Large intestine (tissue), 12 donors: ENCODE measurements around the gene MGAT4C. TPM values are rescaled to one million over a fixed set of nuclear protein-coding genes. Genes with fewer than 3 reads are reported as not detected.
"Not testable (repeated sequence)": the region's sequence is repeated elsewhere in the genome, so short reads cannot be mapped to it uniquely, and the experiment has no call there.

Experiments
- DNase-seq, 2 donors: peaks; one replicate each; pipeline versions ENCODE4 v3.0.0 to v3.0.0-alpha.2; 2013
- H3K27ac ChIP-seq: one replicate; pipeline ENCODE4 v1.5.1; 2013; ENCODE audit warnings: low read length
- H3K27me3 ChIP-seq: 2 replicates; pipeline ENCODE4 v1.6.1; 2013; ENCODE audit warnings: low read length; ENCODE audit not compliant: control insufficient read depth, insufficient read depth
- H3K36me3 ChIP-seq: 2 replicates; pipeline ENCODE4 v1.6.1; 2013; ENCODE audit warnings: low read length; ENCODE audit not compliant: control insufficient read depth, insufficient read depth
- H3K4me1 ChIP-seq: one replicate; pipeline ENCODE4 v1.6.1; 2013; ENCODE audit warnings: low read length; ENCODE audit not compliant: control insufficient read depth, insufficient read depth
- H3K4me3 ChIP-seq: one replicate; pipeline ENCODE4 v1.5.1; 2013; ENCODE audit warnings: low read length
- H3K9me3 ChIP-seq: one replicate; pipeline ENCODE4 v1.6.1; 2013; ENCODE audit warnings: mild to moderate bottlenecking, low read depth, low read length, moderate library complexity; ENCODE audit not compliant: control insufficient read depth
- WGBS: methylation state at CpG from one replicate; pipeline ENCODE4 v1.1.5; 2013; ENCODE audit warnings: low lambda C conversion rate; ENCODE audit not compliant: insufficient coverage; 5-methylcytosine and 5-hydroxymethylcytosine counted together
- long read RNA-seq, 11 donors: transcript quantifications; one replicate each; lab custom pipeline, GENCODE V29; 2026
- polyA plus RNA-seq: library from polyadenylated mRNA; unstranded; fragments of 120-200 nt; gene quantifications from one replicate; pipeline ENCODE4 v1.2.1, GENCODE V29; 2013

The MGAT4C gene
- polyA plus RNA-seq: 0.43 TPM
- long read RNA-seq, donor 1: 0 reads
- long read RNA-seq, donor 2: 0 reads
- long read RNA-seq, donor 3: 0 reads
- long read RNA-seq, donor 4: 0 reads
- long read RNA-seq, donor 5: 0 reads
- long read RNA-seq, donor 6: 0 reads
- long read RNA-seq, donor 7: 0 reads
- long read RNA-seq, donor 8, full-length matches to known transcripts: 1 of 1 reads
- long read RNA-seq, donor 8, partial matches to known transcripts: 0 of 1 reads
- long read RNA-seq, donor 8, other reads (novel, unspliced or antisense): 0 of 1 reads
- long read RNA-seq, donor 9: 0 reads
- long read RNA-seq, donor 10: 0 reads
- long read RNA-seq, donor 11: 0 reads

DNA sequence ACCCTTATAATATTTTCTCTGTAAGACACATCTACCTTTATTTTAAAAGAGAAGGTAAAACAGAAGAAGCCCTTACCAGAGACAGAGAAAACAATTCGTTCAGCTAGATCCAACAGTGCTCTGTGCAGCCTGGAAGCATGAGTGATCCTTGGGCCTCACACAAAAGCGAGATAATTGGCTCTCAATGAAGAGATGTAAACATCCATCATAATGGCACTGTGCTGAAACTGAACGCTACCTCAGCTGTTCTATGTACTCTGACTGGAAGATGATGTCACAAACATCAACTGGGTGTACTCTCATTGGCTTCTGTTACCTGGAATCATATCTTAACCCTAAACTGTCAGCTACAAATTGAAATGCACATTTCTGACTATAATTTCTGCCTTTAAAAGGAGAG lies at the start of gene MGAT4C:
MGAT4C (minus strand) TSS at position 229 of the 400 bp plus-strand sequence.
- DNase-seq: no peak
- H3K9me3 ChIP-seq: no peaks in the 10 kb centered on the region
- no CpG with 5 or more reads among the region's 3 CpGs for WGBS
- no peaks in the 10 kb centered on the region for H3K36me3 ChIP-seq
- no peak within 1 kb of the TSS for H3K4me3 ChIP-seq
- H3K4me1 ChIP-seq: no peaks in the 10 kb centered on the region
- H3K27me3 ChIP-seq: no peaks in the 10 kb centered on the region
- no peak within 1 kb of the TSS for H3K27ac ChIP-seq

DNA sequence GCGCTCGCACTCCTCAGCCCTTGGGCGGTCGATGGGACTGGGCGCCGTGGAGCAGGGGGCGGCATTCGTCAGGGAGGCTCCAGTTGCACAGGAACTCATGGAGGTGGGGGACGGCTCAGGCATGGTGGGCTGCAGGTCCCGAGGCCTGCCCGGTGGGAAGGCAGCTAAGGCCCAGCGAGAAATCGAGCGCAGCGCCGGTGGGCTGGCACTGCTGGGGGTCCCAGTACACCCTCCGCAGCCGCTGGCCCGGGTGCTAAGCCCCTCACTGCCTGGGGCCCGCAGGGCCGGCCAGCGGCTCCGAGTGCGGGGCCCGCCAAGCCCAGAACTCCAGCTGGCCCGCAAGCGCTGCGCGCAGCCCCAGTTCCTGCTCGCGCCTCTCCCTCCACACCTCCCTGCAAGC lies 40.2 kb upstream of the MGAT4C start:
- not testable (repeated sequence) for H3K4me1 ChIP-seq, H3K27ac ChIP-seq, H3K9me3 ChIP-seq, DNase-seq, H3K4me3 ChIP-seq, H3K27me3 ChIP-seq, H3K36me3 ChIP-seq
- WGBS: no CpG with 5 or more reads among the region's 31 CpGs

DNA sequence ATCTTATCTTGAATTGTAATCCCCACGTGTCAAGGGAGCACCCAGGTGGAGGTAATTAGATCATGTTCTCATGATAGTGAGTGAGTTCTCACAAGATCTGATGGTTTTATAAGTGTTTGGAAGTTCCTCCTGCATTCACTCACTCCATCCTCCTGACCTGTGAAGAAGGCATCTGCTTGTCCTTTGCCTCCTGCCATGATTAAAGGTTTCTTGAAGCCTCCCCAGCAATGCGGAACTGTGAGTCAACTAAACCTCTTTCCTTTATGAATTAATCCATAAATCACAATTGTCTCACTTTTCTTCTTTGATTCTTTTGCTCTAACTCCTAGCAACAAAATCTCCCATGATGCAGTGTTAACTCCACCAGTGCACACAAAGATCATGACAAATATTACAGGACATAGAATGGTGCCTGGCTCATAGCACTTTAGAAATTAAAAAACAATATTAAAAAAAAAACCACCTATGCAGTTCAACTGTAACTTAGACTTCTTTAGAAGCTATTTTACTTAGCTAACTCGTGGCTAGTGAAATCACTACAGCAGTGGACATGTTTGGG lies 37.6 kb upstream of the MGAT4C start:
- Histone ChIP-seq H3K27me3 (no peaks in the 10 kb centered on the region), H3K9me3 (peaks cover 4% of the 10 kb centered on the region), H3K36me3 (no peaks in the 10 kb centered on the region), H3K27ac (no peak overlapping the region), H3K4me3 (no peak overlapping the region), H3K4me1 (no peaks in the 10 kb centered on the region)
- no peak for DNase-seq
- WGBS: 42% methylated on average over 2 of the region's 3 CpGs

DNA sequence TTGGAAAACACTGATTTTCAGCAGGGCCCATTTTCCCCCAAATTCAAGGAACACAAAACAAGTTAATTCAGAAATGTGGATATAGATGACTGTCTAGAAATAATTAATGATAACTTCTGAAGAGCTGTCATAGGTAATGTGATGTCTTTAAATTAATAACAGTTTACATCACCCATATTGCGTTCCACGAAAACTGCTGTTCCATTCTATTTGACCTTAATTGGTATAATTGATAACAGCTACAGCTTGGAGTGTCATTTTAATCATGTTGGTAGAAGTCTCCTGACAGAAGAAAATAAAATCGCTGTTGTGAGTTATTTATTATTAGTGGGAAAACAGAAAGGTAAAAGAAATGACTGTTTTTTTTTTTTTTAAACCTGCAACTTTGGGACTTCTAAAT lies 36.3 kb upstream of the MGAT4C start:
- Histone ChIP-seq H3K36me3 (no peaks in the 10 kb centered on the region), H3K27me3 (no peaks in the 10 kb centered on the region), H3K4me3 (no peak overlapping the region), H3K4me1 (no peaks in the 10 kb centered on the region), H3K9me3 (peaks cover 4% of the 10 kb centered on the region), H3K27ac (no peak overlapping the region)
- WGBS: no CpG with 5 or more reads among the region's 3 CpGs
- no peak for DNase-seq

DNA sequence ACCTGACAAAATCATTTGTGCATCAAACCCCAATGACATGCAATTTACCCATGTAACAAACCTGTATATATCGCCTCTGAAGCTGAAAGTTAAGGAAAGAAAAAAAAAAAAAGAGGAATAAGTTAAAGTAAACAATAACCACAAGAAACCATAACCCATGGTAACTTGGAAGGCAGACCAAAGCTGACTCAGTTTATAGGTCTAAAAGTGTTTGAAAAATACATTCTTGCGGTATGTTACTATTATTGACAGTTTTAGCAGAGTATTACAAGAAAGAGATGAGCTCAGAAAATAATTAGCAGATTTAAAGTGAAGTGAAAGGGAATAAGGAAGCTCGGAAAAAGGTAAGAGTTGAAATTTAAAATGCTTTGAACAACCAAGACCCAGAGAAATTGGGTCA lies 34.4 kb upstream of the MGAT4C start:
- H3K27me3 ChIP-seq: no peaks in the 10 kb centered on the region
- H3K9me3 ChIP-seq: no peaks in the 10 kb centered on the region
- DNase-seq: no peak
- no peaks in the 10 kb centered on the region for H3K36me3 ChIP-seq
- 89% methylated on average over 3 of the region's 3 CpGs for WGBS
- H3K27ac ChIP-seq: no peak overlapping the region
- no peak overlapping the region for H3K4me3 ChIP-seq
- H3K4me1 ChIP-seq: no peaks in the 10 kb centered on the region

DNA sequence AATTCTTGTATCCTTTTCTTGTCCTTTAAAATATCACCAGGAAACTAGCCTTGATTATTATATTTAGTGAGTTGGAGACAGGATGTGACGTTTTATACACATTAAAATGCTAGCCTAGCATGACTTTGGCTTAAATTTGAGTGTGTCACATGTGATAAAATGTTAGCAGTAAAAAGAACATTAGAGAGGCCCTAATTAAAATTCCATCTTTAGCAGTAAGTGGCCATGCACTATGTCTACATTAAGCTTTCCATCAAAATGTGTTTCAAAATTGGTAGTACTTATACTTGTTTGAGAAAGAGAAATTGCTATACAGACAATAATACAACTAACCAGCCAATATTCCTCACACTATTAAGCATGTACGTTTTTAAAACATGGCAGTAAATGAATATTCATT lies 29.9 kb upstream of the MGAT4C start:
- Histone ChIP-seq H3K4me1 (no peaks in the 10 kb centered on the region), H3K4me3 (no peak overlapping the region), H3K36me3 (no peaks in the 10 kb centered on the region), H3K9me3 (no peaks in the 10 kb centered on the region), H3K27ac (no peak overlapping the region), H3K27me3 (no peaks in the 10 kb centered on the region)
- 100% methylated on average over 1 of the region's 2 CpGs for WGBS
- no peak for DNase-seq

DNA sequence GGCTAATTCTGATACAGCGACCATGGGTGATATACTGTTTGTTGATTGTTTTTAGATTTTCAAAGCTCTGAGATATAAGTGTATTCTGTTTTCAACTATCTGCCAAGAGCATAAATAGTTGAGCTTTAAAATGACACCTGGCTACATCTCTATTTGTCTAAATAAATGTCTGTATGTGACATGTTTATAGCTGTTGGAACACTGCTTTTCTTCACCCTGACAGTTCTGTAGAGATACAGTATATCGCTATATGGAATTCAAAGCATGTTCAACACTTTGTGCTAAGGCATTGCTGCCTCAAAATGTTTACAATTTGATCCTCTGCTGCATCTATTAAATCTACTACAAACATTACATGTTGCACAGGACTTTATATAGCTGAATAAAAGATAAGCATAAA lies 27.4 kb upstream of the MGAT4C start:
- no peak for DNase-seq
- Histone ChIP-seq H3K4me1 (no peaks in the 10 kb centered on the region), H3K27me3 (no peaks in the 10 kb centered on the region), H3K4me3 (no peak overlapping the region), H3K9me3 (no peaks in the 10 kb centered on the region), H3K27ac (no peak overlapping the region), H3K36me3 (no peaks in the 10 kb centered on the region)
- WGBS: no CpG with 5 or more reads among the region's 2 CpGs

DNA sequence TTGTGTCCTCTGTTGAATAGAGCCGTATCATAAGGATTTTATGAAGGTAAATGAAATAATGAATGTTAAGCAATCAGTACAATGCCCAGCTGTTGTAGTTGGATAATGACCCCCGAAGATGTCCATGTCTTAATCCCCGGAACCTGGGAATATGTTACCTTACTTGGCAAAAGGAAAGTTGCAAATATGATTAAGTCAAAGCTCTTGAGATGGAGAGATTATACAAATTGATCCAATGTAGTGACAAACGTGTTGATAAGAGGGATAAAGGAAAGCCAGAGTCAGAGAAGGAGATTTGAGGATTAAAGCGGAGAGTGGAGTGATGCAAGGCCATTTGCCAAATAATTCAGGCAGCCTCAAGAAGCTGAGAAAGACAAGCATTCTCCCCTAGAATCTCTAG lies 19.2 kb upstream of the MGAT4C start:
- H3K36me3 ChIP-seq: no peaks in the 10 kb centered on the region
- no peaks in the 10 kb centered on the region for H3K4me1 ChIP-seq
- 85% methylated on average over 4 of the region's 5 CpGs for WGBS
- no peaks in the 10 kb centered on the region for H3K27me3 ChIP-seq
- DNase-seq: no peak
- no peak overlapping the region for H3K4me3 ChIP-seq
- no peak overlapping the region for H3K27ac ChIP-seq
- H3K9me3 ChIP-seq: no peaks in the 10 kb centered on the region

DNA sequence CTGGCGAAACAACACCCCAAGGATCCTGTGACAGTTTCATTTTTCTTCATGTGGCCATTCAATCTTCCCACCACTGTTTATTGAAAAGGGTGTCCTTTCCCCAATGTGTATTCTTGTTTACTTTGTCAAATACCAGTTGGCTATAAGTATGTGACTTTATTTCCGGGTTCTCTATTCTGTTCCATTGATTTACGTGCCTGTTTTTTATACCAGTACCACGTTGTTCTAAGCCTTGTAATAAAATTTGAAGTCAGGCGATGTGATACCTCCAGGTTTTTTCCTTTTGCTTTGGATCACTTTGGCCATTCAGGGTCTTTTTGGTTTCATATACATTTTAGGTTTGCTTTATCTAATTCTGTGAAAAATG lies 9.1 kb upstream of the MGAT4C start:
- DNase-seq: no peak

DNA sequence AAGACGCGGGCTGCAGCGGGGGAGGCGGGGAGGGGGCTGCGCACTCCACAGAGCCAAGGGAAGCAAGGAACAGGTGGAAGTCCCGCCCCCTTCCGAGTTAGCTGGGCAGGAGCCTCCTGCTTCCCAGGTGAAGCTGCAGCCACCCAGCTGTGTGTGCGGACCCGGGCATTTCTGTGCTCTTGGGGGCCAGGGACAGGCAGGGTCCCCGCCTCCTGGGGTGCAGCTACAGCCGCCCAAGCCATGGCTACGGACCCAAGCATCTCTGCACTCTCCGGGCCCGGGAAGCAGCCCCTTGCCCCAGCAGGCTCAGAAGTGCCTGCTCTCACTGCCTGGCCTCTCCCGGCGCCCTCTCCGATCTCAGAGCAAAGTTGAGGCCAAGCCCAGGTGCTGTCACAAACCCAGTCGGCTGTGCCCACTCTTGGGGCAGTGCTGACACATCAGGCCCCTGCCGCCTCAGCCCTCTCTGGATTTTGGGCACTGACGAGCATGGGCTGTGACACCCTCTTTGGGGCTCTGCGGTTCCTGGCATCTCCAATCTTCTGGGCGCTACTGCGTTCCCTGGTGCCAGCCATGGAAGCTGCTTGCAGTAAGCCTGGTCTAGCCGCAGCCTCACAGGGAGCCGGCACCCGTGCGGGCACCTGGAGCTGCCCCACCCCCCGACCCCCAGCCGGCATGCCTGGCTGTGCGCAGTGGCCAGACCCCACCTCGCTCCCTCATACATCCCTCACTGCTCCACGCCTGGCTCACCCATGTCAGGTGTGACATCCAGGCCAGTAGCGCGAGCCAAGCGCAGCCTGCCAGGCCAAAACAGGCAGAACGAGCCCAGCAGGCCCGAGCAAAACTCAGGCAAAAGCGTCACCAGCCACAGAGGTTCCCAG lies 8.5 kb upstream of the MGAT4C start:
- Histone ChIP-seq H3K4me1 (peaks cover 4% of the 10 kb centered on the region), H3K27ac (no peak overlapping the region), H3K27me3 (peaks cover 6% of the 10 kb centered on the region), H3K4me3 (peak overlapping the region; percentile 23), H3K9me3 (peaks cover 4% of the 10 kb centered on the region), H3K36me3 (no peaks in the 10 kb centered on the region)
- DNase-seq: peak in 1 of 2 donors; percentile 13
- 0% methylated on average over 1 of the region's 38 CpGs for WGBS

More for the DNA sequence above, 9.1 kb upstream of the MGAT4C start:
- Histone ChIP-seq H3K36me3 (no peaks in the 10 kb centered on the region), H3K9me3 (peaks cover 4% of the 10 kb centered on the region), H3K27me3 (peaks cover 6% of the 10 kb centered on the region), H3K27ac (no peak overlapping the region), H3K4me3 (peak overlapping the region; percentile 23), H3K4me1 (peaks cover 4% of the 10 kb centered on the region)
- 71% methylated on average over 1 of the region's 5 CpGs for WGBS
